Myocyte (in vitro differentiated cells): Measurements from ENCODE around the gene SLC30A1. TPM values are rescaled to one million over a fixed set of nuclear protein-coding genes. Genes with fewer than 3 reads are reported as not detected.
A peak's percentile ranks its signal among the peaks of the same experiment; 100 is the strongest.
"Not testable (repeated sequence)": the region's sequence is repeated elsewhere in the genome, so short reads cannot be mapped to it uniquely, and the experiment has no call there.

Source experiments
- DNase-seq: peaks from one replicate; pipeline ENCODE4 v3.0.0-alpha.2; 2012; ENCODE audit warnings: low read depth
- total RNA-seq: library from RNA; depleted of rRNA; stranded (reverse); fragments of >200 nt; gene quantifications from 2 replicates; pipeline ENCODE4 v1.2.3, GENCODE V29; 2014

Gene SLC30A1
- total RNA-seq, 1 donor from 2014 or later = 20.4 TPM

- no peak for DNase-seq
Measured at GRCh38 chr1:211551638-211552460, 27.1 kb downstream of the SLC30A1 start.

DNA sequence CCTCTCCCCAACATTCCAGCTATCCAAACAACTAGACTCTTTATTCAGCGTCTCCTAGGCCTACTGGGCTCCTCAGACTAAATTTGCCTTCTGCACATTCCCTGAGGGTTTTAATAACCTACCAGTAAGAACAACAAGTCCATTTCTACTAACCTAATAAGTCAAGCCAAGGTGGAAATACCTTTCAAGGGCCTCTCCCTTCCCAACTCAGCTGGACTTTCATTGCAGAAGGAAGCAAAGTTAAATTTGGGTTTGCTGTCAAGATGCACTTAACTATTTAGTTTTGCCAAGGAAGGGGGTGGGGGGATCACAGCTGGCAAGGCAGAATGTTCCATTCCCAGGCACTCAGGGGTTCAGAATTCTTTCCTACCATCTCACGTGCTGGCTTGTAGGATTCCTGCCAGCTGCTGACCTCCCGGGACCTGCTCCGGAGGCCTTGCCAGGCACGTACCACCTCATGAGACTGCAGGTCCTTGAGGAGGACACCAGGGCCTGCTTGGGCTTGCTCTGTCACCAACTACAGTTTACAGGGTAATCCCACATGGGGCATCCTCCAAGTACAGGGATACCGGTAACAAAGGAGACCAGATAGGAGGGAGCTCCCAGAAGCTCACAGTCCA is 29.8 kb downstream of the SLC30A1 start:
- DNase-seq = no peak

GRCh38 chr1:211548321-211549091 is 30.5 kb downstream of the SLC30A1 start:
- no peak for DNase-seq

DNA sequence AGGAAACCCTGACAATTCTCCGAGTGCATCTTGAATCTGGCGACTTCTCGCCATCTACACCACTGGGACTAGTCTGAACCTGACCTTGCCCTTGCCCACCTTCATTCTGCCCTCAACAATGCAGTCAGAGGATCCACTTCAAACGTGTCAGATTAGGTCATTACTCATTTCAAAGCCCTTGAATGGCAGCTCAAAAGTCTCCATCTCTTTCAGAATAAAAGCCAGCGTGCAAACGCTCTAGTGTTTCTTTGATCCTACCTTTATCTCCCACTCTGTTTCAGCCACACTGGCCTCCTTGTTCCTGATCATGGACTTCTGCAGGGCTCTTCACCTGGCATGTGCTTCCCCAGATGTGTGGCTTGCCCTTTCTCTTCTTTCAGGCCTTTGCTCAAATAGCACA is 31.3 kb downstream of the SLC30A1 start:
- no peak for DNase-seq

GRCh38 chr1:211546543-211546942 is 32.4 kb downstream of the SLC30A1 start:
- no peak for DNase-seq

DNA sequence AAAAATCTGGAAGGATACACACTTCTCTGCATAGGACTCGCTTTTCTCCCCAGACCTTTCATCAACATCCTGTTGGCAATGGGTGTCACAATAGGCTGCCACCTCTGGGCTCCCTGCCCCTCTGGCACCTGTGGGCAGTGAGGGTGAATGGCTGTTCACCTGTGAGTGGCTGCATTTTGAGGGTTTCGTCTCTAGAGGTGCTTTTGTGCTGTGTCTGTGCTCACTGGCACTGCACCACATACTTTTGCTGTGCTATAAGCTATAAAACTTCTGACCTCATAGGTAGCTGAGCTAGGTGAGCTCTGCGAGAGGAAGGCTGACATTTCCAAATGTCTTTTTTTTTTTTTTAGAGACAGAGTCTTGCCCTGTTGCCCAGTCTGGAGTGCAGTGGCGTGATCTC is 35.9 kb downstream of the SLC30A1 start:
- no peak for DNase-seq

GRCh38 chr1:211541720-211542477 is 37.1 kb downstream of the SLC30A1 start:
- peak; percentile 10 for DNase-seq

- DNase-seq = no peak
Measured at GRCh38 chr1:211541278-211541677, 37.7 kb downstream of the SLC30A1 start.

DNA sequence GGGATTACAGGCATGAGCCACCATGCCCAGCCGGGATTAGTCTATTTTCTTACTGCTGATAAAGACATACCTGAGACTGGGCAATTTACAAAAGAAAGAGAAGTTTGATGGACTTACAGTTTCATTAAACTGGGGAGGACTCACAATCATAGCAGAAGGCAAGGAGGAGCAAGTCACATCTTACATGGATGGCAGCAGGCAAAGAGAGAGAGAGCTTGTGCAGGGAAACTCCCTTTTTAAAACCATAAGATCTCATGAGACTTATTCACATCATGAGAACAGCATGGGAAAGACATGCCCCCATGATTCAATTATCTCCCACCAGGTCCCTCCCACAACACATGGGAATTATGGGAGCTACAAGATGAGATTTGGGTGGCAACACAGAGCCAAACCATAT is 38.1 kb downstream of the SLC30A1 start:
- not testable (repeated sequence) for DNase-seq

DNA sequence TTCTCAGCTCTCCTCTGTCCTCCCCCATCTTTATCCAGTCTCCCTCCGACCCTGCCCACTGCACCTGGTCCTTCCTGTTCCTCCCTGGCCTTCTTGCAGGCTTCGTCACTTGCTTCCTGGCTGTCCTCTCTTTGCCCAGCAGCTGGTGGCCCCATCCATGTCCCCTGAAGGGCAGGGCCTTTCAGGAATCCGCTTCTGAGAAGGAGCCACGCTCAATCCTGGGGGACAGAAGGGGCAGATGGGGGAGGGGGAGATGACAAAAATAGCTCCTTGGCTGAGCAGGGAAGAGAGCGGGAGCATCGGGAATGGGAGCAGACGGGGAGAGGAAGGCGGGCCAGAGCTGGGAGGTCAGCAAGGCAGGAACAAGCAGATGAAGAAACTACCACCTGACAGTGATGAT is 40.7 kb downstream of the SLC30A1 start:
- no peak for DNase-seq

DNA sequence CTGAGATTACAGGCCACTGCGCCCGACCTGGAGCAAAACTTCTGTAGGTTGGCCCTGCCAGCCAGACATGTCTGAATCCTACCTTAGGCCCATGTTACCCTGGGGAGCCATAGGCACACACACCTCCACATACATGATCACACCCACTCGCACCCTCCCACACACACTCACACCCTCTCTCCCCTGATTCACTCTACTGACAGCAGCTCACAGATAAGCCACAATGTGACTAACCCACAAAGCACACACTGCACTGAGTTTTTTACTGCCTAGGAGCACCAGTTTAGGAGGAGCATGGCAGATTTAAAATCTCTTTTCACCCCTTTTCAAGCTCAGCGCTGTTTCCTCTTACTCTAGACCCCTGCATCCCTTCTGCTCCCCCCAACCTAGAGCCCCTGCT is 41.7 kb downstream of the SLC30A1 start:
- no peak for DNase-seq

DNA sequence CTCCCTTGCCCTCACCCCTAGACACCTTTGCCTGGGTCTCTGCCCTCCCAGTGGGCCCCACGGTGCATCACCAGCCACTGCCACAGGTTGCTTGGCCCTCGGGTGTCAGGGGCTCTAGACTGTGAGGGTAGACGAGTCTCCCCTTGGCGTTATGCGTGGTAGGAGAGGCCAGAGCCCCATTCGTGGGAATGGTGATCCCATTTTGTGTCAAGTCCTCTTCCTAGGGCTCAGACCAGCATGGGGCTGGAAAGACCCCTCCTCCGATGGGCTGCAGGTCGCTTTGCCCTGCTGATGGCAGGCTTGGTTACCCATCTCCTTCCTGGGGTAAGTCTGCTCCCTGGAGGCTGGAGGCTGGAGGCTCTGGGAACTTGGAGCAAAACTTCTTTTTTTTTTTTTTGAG is 42.4 kb downstream of the SLC30A1 start:
- no peak for DNase-seq

GRCh38 chr1:211535346-211535745 is 43.6 kb downstream of the SLC30A1 start:
- no peak for DNase-seq

GRCh38 chr1:211534545-211535291 is 44.2 kb downstream of the SLC30A1 start:
- DNase-seq = peak; percentile 78

DNA sequence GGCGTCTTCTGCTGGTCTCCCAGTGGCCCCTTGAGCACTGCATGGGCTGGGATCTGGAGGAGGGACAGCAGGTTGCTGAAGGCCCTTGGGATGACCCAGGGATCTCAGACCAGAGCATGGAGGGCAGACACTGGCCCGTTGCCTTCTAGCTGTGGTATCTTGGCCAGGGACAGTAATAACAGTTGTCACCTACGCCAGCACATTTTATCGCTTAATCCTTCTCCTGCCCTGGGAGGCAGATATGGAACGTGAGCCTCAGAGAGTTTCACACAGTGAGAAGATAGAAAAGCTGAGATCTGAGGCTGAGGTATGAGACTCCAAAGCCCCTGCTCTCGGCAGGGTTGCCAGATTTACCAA is 46.9 kb downstream of the SLC30A1 start:
- peak; percentile 73 for DNase-seq

DNA sequence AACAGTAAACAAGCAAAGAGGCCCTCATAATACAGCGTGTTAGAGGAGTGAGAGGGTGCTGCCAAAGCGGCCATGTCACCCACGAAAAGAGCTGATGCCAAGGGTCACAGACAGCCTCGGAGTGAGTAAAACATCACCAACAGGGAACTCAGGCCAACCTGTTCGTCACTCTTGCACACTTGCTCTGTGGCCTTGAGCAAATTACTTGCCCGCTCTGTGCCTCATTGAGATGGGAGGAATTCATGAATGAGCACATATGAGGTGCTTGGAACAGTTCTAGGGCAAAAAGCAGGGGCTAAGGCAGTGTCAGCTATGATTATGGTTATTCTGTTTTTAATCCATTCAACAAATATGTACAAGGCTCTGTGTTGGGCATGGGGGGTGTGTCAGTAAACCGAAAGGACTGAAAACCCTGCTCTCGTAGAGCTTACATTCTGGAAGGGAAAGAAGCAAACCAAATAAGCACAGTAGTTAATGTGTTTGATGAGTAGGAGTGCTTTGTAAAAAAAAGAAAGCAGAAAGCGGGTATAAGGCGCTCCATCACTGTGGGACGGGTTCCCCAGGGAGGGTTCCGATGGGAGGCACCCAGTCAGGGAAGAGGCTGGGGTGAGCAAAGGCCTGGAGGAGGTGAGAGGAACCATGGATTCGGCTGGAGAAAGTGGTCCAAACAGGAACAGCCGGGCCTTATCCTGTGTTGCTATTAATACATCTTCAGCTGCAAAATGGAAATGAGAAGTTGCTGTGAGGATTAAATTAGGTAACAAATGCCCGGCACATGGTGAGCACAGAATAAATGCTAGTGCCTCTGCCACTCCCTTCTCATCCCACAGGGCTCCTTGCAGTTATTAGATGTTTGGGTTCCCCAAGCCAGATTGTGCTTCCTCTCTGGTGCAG is 47.5 kb downstream of the SLC30A1 start:
- DNase-seq = peak; percentile 70

- DNase-seq = no peak
Measured at GRCh38 chr1:211530102-211530501, 48.9 kb downstream of the SLC30A1 start.

GRCh38 chr1:211529453-211529852 is 49.5 kb downstream of the SLC30A1 start:
- peak; percentile 47 for DNase-seq

GRCh38 chr1:211529011-211529410 is 50.0 kb downstream of the SLC30A1 start:
- peak; percentile 57 for DNase-seq

GRCh38 chr1:211527888-211528287 is 51.1 kb downstream of the SLC30A1 start:
- DNase-seq = no peak
